GM20000 (cell line): ENCODE data around the gene HLA-DMB.

Experiments
- DNase-seq: peaks from one replicate; pipeline ENCODE4 v3.0.0; 2012; ENCODE audit warnings: low spot score
- CTCF ChIP-seq: IDR thresholded peaks from 2 replicates; pipeline ENCODE4 v1.5.1; 2012; ENCODE audit warnings: mild to moderate bottlenecking, control low read depth; ENCODE audit errors: extremely low read depth, missing control alignments

Gene HLA-DMB

GRCh38 chr6:32982084-32982701 is 41.4 kb upstream of the HLA-DMB start:
- no peak for TF ChIP-seq CTCF
- DNase-seq: no peak

- DNase-seq: no peak
Measured at GRCh38 chr6:32980488-32981038, 39.7 kb upstream of the HLA-DMB start.

GRCh38 chr6:32979720-32980487 is 39.1 kb upstream of the HLA-DMB start:
- no peak for DNase-seq
- no peak for TF ChIP-seq CTCF

More at GRCh38 chr6:32980488-32981038, 39.7 kb upstream of the HLA-DMB start:
- no peak for TF ChIP-seq CTCF

- no peak for TF ChIP-seq CTCF
- DNase-seq: no peak
Measured at GRCh38 chr6:32977953-32978324, 37.1 kb upstream of the HLA-DMB start.

- no peak for DNase-seq
Measured at GRCh38 chr6:32977272-32977952, 36.6 kb upstream of the HLA-DMB start.

GRCh38 chr6:32976334-32977069 is 35.7 kb upstream of the HLA-DMB start:
- TF ChIP-seq CTCF: no peak
- no peak for DNase-seq

More at GRCh38 chr6:32977272-32977952, 36.6 kb upstream of the HLA-DMB start:
- TF ChIP-seq CTCF: no peak
